Stimulated activated CD8-positive, alpha-beta memory T cell treated with anti-CD3 and anti-CD28 coated beads, Interleukin-7, amount 100 ng/mL, for 1 hour (primary cell): ENCODE results near the gene PRCD.
"Not testable (repeated sequence)": the region's sequence is repeated elsewhere in the genome, so short reads cannot be mapped to it uniquely, and the experiment has no call there.

ENCODE experiments used
- DNase-seq, 2 donors: peaks; one replicate each; pipeline ENCODE4 v3.0.0-alpha.2; 2020; ENCODE audit warnings: low read depth in 2 of 2

The PRCD gene

DNA sequence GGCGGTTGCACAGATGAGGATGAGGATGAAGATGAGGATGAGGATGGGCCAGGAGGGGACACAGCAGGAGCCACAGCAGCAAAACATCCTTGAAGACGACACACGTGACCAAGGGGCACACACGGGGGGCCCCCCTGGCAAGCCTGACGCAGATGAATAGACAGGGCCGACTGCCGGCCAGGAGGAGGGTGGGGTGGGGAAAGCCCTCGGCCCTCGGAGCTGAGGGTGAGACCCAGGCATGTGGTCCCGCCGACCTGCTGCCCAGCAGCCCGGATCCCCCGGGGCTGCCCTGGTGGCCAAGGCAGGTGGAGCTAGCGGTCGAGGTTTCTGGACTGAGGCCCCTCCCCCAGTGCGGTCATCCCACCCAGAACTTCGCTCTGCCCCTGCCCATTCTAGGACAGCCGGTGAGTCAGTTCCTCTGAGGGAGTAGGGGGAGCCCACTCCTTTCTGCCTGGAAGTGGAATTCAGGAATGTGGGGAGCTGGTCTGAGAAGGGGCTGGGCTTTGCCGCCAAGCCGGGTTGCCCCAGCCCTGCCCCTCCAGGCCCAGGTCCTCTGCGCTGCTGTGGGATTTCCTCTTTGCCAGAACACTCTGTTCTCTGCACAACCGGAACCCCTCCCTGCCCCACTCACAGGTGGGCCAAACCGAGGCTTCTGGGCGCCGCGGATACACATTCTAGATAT is 12.3 kb upstream of the PRCD start:
- peak in 1 of 2 donors; percentile 23 for DNase-seq

DNA sequence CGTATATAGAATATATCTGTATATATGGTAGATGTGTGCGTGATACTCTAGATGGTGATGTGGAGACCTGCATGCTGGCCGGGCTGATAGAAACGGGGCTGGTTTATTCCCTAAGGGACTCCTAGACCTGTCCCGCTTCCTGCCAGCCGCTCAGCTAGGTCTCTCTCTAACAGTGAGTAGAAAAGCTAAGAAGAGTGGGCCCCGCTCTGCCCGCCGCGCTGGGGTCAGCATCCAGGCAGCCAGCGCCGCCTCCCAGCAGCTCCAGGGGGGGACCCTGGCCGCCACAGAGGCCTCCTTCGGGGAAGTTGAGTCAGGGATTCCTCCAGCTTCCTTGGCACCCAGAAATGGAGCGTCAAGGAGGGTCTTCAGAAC is 11.7 kb upstream of the PRCD start:
- no peak for DNase-seq

DNA sequence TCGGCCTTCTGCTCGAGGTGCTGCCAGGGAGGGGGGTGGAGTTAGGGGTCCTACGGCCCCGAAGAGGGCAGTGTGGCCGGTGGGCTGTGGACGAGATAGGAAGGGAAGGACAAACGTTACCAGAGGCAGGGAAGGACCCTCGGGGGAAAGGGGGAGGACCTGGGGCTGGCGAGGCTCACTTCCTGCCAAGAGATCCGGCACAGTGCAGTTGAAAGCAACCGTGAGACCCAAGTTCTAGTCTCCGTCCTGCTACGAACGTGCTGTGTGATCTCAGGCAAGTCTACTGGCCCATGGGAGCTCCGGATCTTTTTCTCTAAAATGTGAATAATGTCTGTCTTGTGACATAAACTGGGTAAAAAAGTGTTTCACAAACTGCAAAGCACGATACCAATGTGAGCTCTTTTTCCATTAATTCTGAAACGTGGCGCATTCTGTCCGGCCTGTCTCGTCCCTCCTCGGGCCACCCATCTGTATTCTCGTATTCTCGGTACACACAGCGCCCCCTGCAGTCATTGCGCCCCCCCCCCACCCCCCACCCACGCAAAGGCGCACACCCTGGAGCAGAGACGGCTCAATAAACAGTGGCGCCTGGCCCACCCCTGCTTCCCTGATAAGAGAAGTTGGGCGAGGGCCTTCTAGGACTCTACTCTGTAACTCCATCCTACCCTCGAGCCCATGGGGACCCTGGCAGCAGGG is 11.2 kb upstream of the PRCD start:
- no peak for DNase-seq

DNA sequence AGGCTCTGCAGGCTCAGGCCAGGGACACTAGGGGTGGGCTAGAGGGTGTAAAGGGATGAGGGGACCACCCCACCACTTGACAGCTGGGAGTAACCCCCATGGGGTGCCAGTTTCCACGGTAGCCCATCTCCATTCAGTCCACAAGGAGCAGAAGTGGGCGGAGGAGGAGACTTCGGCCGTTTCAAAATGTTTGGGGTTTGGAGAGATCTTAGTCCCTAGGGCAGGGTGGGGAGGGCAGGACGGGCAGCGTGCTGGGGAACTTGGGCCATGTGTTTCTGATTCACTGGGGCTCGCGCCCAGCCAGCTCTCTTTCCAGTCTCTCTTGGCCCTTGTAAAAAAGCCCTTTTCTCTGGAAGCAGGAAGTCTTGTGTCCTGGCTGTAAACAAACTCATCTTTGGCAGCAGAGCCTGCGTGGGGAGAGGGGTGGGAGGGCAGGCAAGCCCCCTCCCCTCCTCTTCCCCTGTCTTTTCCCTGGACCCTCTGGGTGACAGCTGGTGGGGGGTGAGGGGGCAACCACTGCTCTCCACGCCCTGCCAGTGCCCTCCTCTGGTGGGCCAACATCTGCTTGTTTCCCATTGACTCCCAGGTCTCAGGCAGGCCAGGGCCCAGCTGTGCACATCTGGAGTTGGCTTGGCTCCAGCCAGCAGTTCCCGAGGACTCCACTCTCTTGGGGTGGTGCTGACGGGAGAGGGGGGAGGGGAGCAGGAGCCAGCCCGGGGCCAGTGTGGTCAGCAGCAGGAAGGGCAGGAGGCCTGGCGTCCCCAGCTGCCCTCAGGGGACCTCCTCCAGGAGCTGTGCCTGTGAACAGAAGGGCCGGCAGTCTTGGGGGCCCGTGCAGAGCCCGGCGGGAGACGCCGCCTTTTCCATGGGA is 10.4 kb upstream of the PRCD start:
- no peak for DNase-seq

GRCh38 chr17:76530095-76530723 is 9.6 kb upstream of the PRCD start:
- no peak for DNase-seq

- no peak for DNase-seq
Measured at GRCh38 chr17:76530811-76531485, 8.9 kb upstream of the PRCD start.

GRCh38 chr17:76531486-76532038 is 8.3 kb upstream of the PRCD start:
- DNase-seq, result no peak

DNA sequence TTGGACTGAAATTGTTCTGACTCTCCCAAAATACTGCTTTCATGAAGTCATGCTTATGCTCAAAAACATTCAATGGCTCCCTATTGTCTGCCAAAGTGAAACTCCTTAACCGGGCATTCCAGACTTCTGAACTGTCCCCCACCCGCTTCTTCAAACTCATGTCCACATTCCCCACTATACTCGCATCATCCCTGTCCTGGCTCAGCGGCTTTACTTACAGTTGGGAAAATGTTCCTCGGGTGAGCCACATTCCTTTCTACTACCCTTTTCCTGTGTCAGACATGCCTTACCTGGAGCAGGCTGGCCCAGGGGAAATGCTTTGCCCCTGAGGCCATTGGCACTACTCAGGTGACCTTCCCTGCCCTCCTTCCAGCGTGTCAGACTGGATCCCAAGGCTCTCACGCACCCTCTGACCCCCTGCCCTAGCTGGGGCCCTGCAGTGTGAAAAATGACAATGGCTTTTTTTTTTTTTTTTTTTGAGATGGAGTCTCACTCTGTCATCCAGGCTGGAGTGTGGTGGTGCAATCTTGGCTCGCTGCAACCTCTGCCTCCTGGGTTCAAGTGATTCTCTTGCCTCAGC is 7.7 kb upstream of the PRCD start:
- no peak for DNase-seq

DNA sequence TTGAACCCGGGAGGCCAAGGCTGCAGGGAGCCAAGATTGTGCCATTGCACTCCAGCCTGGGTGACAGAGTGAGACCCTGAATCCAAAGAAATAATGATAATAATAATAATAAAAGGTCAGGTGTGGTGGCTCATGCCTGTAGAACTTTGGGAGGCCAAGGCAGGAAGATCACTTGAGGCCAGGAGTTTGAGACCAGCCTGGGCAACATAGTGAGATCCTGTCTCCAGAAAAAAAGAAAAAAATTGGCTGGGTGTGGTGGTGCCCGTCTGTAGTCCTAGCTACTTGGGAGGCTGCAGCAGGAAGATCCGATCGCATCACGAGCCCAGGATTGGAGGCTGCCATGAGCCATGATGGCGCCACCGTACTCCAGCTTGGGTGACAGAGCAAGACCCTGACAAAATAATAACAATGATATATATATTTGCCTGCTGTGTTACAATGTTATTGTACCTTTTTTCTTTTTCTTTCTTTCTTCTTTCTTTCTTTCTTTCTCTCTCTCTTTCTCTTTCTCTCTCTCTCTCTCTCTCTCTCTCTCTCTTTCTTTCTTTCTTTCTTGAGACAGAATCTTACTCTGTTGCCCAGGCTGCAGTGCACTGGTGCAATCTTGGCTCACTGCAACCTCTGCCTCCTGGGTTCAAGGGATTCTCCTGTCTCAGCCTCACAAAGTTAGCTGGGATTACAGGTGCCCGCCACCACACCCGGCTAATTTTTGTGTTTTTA is 6.0 kb upstream of the PRCD start:
- DNase-seq, result not testable (repeated sequence)

DNA sequence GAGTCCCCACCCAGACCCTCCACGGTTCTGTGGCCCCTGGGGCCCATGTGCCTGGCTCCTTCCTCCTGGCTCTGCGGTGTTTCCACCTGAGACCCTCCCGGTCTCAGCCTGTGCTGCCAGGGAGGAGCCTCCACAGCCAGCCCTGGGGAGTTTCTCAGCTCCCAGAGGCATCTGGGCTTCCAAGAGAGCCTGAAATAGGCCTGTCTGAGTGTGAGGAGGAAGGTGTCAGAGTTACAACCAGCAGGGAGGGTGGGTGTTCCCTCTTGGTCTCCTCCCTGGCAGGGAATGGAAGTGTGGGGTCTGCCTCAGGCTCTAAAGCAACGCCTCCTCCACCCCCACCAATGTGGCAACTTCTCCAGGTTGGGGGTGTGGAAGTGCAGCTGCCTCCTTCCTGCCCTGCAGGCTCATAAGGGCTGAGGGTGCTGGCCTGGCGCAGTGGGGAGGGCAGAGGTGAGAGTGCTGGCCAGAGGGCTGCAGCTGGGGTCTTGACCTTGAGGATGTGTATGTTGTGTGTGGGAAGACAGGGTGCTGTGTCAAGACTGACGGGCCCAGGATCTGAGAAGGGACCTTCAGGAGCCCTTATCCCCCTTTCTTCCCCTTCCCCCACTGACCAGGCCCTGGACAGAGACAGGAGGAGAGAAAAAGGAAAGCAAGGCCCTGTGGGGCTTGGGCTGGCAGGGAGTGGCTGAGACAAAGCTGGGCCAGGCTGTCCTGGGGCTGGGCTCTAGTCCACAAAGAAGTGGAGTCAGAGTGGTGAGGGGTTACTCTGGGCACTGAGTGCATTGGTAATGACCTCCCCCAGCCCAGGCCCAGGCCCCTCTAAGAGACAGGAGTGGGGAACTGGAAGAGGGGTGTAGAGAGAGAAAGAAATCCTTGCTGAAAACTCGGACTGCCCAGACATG is 4.8 kb upstream of the PRCD start:
- no peak for DNase-seq

GRCh38 chr17:76535788-76536510 is 3.9 kb upstream of the PRCD start:
- DNase-seq, result no peak

GRCh38 chr17:76536511-76537287 is 3.1 kb upstream of the PRCD start:
- DNase-seq, result no peak

DNA sequence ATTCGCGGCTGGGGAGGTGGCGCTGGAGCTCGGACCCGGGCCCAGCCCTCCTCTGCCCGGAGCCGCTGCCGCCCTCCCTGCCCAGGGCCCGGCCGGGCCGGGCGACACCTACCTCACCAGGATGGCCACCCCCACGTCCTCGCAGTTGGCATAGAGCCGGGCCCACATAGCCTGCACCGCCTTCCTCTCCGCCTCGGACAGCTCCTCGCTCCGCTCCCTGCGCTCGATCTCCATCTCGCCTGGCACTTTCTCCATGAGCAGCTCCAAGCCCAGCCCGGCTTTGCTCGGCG is 2.6 kb upstream of the PRCD start:
- no peak for DNase-seq

- no peak for DNase-seq
Measured at GRCh38 chr17:76537578-76538280, 2.1 kb upstream of the PRCD start, which contains the start of gene CYGB. Gene CYGB, minus strand, starts transcription at chr17:76537709. Its CDS starts 167 bp downstream, at chr17:76537542.

DNA sequence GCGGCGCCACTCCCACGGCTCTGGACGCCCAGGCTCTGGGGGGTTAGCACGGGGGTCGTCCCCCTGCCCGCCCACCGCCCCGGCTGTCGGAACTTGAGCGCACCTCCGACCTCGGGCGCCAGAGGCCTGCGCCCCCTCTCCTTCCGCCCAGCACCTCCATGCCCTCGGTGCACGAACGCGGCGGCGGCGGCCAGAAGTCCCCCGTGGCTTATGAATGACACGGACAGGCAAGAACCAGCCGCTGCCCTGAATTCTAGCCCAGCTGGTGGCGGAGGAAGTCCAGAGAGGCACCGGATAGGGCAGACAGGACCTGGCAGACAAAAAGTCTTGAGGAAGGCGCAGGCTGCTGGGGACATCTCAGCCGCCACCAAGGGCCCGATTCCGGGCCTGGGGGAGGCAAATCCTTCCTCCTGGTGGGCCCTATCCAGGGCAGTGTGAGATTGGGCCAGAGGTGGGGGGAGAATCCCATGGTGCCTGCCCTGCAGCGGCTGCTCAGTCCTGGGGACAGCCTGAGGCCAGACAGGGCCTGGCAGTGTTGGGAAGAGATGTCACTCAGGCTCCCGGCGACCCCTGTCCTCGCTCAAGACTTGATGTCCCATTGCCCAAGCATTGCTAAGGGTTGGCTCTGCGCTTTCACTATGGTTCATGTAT is 1.4 kb upstream of the PRCD start:
- DNase-seq, result no peak

- no peak for DNase-seq
Measured at GRCh38 chr17:76538941-76539570, 788 bp upstream of the PRCD start.
